Forelimb muscle (tissue), 1 donor: Measurements from ENCODE around the gene PHPT1. TPM values are rescaled to one million over a fixed set of nuclear protein-coding genes. Genes with fewer than 3 reads are reported as not detected.
"Not testable (repeated sequence)": the region's sequence is repeated elsewhere in the genome, so short reads cannot be mapped to it uniquely, and the experiment has no call there.

ENCODE experiments used
- DNase-seq: peaks from one replicate; pipeline ENCODE4 v3.0.0-alpha.2; 2013; ENCODE audit warnings: low read depth
- polyA plus RNA-seq: library from polyadenylated mRNA; unstranded; fragments of 120-200 nt; gene quantifications from one replicate; pipeline ENCODE4 v1.2.1, GENCODE V29; 2013; ENCODE audit not compliant: insufficient read length

The PHPT1 gene
- polyA plus RNA-seq, 1 donor: 99.6 TPM

DNA sequence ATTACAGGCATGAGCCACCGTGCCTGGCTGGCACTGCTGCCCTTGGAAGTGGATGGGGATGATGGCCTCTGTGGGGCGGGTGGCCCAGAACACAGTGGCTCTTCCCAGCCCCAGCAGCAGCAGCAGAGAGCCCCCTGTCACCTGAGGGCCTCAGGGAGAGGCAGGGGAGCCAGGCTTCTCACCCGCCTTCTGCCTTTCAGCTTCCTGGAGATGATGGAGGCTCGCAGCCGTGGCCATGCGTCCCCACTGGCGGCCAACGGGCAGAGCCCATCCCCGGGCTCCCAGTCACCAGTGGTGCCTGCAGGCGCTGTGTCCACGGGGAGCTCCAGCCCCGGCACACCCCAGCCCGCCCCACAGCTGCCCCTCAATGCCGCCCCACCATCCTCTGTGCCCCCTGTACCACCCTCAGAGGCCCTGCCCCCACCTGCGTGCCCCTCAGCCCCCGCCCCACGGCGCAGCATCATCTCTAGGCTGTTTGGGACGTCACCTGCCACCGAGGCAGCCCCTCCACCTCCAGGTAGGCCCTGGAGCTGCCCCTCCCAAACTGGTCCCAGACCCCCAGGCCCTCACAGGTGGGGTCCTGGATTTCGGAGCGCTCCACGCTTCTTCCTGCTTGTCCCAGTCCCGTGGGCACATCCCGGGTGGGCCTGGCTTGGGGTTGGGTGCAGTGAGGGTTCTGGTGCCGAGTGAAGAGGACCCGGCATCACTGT is 11.9 kb upstream of the PHPT1 start:
- no peak for DNase-seq

DNA sequence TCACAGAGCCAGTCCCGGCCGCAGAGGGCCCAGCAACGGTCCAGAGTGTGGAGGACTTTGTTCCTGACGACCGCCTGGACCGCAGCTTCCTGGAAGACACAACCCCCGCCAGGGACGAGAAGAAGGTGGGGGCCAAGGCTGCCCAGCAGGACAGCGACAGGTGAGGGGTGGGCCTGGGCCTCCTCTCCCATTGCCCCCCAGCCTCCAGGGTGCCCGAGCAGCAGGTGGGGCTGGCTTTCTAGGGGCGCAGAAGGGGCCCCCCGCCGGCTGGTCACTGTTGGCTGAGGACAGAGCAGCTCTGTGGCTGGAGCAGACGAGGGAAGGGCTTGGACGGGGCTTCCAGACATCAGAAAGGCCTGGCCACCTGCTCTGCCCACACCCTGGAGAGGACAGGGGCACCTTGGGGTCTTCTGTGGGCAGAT is 11.3 kb upstream of the PHPT1 start:
- DNase-seq: not testable (repeated sequence)

DNA sequence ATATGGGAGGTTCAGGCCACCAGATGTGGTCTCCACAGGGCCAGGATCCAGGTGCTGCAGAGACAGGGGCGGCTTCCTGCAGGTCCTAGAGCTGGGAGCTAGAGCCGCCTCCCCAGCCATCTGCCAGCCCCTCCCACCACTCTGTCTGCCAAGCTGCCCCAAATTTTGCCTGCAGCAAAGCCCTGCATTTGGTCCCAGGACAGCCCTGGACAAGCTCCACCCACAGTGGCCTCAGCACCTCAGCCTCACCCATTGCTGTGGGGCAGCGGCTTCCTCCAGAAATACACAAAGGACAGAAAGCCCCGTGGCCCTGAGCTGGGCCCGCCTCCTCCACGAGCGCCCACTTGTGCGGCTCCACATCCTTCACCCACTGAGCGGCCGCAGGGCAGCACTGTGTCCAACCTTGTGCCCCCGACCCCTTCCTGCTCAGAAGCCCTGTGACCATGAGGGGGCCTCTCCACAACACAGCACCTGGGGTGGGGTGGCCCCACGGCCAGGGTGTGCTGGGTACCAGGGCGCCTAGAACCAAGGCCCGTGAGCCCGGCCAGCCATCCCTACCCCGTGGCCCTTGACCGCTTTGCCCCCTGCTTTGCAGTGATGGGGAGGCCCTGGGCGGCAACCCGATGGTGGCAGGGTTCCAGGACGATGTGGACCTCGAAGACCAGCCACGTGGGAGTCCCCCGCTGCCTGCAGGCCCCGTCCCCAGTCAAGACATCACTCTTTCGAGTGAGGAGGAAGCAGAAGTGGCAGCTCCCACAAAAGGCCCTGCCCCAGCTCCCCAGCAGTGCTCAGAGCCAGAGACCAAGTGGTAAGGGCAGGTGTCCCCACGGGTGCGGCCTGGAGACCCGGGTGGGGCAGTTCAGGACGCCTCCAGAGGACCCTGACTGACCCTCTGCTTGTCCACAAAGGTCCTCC is 10.6 kb upstream of the PHPT1 start:
- DNase-seq: no peak

DNA sequence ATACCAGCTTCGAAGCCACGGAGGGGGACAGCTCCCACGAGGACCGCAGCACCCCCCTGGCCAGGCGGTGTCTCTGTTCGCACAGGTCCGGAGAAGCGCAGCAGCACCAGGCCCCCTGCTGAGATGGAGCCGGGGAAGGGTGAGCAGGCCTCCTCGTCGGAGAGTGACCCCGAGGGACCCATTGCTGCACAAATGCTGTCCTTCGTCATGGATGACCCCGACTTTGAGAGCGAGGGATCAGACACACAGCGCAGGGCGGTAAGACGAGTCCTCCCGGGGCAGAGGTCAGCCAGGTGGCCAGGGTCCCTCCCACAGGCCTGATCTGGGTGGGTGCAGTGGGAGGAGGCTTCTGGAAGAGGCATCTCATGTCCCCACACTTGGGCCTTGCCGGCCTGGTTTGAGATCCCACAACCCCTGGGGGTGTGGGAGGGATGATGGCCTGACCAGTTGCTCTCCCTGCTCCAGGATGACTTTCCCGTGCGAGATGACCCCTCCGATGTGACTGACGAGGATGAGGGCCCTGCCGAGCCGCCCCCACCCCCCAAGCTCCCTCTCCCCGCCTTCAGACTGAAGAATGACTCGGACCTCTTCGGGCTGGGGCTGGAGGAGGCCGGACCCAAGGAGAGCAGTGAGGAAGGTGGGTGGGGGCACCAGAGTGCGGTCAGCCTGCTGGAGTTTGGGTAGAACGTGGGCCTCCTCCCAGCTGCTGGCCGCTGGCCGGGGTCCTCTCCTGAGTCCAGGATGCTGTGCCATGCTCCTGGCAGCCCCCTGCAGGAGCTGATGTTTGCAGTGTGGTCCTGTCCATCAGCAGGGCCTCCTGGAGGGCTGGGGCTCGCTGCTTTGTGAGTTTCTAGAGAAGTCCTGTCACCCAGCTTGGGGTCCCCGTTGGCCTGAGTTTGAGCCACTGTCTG is 9.7 kb upstream of the PHPT1 start:
- DNase-seq: no peak

DNA sequence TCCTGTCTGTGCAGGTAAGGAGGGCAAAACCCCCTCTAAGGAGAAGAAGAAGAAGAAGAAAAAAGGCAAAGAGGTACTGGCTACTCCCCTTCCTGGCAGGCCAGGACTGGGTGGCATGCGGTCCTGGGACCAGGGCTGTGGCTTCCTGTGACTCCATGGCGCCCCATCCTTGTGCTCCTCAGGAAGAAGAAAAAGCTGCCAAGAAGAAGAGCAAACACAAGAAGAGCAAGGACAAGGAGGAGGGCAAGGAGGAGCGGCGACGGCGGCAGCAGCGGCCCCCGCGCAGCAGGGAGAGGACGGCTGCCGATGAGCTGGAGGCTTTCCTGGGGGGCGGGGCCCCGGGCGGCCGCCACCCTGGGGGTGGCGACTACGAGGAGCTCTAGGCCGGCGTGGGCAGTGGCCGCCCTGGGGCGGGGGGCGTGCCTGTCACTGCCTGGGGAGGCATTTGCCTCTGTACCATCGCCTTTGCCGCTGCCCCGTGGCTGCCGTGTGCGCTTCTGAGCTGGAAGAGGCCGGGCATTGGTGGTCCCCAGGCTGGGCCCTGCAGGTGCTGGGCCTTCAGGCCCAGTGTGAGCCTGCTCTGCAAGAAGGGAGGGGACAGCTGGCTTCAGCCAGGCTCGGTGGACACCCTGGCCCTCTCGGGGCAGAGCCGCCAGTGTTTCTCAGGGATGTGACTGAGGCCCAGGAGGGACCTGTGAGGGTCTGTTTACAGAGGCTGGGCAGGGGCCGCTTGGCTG is 8.9 kb upstream of the PHPT1 start:
- no peak for DNase-seq

DNA sequence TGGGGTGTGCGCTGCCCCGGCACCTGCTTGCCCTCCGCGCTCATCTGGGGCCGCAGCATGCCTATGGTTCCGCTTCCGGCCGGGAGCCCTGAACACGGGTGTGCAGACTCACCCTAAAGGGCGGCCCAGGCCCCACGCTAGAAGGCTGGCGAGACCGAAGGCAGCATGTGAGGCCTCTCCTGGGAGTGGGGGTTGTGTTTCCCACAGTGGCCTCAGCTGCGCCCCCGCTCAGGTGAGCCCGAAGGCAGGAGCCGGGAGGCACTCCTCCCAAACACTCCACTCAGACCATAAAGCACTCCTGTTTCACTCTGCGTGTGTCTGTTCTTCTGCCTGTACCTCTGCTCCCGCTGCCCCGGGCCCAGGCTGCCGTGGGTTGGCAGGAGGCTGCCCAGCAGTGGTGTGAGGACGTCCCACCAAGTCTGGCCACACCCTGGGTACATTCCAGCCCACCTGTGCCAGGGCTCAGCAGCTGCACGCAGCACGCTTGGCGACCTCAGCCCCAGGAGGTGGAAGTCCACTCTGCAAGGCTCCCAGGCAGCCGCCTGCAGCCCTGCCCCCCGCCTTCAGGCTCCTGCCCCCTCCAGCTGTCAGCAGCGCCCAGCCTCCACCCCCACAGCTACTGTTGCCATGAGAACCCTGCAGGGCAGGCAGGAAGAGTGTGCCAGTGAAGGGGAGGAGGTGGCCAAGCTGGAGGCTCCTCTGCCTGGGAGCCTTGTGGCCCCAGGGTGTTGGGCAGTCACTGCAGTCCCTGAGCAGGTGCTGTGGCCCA is 8.1 kb upstream of the PHPT1 start:
- no peak for DNase-seq

DNA sequence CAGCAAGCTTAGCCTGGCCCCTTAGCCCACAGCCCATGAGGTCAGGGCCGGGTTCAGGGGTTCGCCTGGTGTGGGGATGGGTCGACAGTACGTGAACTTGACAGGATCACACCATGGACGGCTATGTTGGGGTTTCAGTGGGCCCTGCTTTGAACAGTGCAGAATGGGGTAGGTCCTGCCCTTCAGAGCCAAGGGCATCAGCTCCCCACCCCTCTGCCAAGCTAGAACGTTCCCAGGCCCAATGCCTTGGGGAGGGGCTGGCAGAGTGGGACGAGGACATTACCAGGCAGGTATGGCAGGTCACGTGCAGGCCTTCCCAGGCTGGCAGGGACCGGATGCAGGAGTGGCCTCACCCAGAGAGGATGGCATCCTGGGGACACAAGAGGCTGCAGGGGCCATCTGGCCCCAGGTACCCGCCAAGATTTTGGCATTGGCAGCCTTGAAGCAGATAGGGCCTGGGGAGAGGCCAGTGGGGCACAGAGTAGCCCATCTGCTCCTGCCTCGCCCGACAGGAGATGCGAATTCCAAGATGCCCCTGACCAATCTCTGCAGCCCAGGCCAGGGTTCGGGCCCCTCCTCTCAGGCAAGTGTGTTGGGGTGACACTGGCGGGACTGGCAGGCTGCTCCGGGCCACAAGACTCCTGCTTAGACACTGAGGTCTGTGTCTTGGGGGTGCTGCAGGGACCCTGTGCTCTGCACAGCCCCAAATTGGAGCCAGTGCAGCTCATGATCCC is 7.4 kb upstream of the PHPT1 start:
- not testable (repeated sequence) for DNase-seq

DNA sequence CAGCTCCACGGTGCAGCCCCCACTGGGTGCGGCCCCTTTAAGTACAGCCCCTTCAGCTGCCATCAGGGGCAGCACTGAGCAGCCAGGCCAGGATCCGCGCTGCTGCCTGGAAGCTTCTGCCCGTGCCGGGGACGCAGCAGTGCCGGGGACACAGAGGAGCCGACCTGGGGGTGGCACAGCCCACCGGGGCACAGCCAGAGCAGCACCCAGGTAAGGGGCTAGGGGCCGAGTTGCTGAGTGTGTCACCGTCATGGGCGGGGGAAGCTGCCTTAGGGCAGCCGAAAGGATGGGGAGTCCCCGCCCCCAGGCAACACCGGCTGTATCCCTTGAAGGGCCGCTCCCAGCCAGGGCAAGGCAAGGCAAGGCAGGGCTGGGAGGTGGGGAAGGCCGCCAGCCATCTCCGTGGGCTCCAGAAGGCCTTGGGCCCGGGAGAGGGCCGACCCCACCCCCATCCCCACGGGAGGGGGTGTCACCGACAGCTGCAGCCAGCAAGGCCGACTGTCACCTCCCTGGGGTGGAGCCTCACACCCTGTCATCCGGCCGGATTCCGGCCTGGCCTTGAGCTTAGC is 6.7 kb upstream of the PHPT1 start, which contains the start of gene AJM1:
AJM1 (plus strand) TSS at position 99 of the 569 bp plus-strand sequence. CDS start 1,937 bp downstream, outside the sequence.
- DNase-seq: not testable (repeated sequence)

DNA sequence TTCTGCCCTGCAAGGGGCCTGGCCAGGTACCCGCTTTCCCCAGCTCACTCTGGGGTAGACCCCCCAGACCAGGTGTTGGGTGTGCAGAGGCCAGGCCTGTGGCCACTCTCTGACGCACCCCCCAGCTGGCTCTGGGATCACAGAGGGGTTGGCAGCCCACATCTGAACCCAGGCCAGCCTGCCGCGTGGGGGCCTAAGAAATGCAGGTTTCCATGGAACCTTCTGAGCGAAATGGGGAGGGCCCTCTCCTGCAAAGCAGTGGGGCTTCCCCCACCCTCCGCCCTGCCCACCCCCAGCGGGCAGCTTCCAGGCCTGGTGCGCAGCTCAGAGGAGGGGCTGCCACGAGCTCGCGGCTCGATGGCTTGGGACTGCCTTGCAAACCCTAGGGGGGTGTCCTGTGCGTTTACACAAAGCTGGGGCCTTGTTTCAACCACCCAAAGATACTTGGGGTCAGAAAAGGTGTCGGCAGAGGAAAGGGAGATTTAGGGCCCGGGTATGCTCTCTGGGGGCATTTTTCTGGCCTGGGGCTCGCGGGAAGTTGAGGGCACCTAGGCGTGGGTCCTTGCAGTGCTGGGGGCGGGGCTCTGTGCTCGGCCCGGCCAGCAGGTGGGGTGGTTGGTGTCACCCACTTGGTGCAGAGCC is 5.9 kb upstream of the PHPT1 start:
- not testable (repeated sequence) for DNase-seq

DNA sequence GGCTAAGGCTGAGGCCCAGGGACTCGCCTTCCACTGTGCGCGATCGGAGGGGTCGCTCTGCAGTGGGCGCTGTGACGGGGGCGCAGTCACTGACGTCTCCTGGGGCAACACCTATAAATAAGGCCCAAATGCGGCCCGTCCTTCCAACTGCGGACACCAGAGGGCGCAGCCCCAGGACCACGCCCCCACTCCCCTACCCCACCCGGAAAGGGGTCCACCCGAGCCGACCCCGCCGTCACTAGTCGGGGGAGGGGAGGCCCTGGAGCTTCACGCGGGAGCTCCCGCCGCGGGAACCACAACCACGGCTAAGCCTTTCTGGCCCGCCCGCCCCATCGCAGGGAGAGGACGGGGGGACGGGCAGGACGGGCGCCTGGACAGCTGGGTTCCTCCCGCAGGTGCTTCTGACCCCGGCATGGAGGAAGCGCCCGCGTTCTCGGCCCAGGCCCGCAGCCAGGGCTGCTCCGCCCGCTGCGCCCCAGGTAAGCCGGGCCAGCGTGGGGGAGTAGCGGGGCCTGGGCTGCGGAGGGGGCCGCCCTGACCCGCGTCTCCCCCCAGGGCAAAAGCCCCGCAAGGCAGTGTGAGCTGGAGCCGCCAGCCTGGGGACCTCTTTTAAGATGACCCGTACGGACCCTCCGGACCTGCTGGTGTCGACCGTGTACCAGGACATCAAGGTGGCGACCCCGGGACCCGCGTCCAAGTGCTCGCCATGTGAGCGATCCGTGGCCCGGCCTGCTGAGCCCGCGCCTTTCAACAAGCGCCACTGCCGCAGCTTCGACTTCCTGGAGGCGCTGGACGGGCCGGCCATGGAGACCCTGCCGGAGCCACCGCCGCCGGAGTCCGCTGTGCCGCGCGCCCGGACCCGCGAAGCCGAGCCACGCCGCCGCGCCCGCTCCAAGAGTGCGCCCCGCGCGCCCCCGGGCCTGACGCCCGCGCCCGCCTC is 5.1 kb upstream of the PHPT1 start:
- not testable (repeated sequence) for DNase-seq

DNA sequence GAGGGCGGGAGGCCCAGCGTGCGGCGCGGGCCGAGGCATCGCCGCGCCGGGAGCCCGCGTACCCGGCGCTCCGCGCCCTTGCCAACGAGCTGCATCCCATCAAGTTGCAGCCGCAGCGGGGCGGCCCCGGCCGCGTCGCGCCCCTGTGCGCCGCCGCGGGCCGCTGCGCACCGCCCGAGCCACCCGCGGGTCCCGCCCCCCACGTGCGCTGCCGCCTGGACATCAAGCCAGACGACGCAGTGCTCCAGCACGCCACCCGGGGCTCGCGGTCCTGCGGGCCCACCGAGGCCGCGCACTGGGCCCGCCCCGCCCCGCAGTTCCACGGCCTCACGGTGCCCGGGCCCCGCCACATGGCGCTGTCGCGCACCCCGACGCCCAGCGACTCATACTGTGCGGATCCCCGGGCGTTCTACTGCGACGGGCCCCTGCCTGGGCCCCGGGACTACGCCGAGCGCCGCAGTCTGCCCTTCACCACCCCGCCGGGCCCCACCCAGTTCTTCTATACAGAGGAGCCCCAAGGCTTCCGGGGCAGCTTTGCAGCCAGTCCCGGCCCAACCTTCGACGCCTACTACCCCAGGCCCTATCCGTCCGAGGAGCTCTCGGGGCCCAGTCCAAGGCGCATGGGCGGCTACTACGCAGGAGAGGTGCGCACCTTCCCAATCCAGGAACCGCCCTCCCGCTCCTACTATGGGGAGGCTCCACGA is 4.3 kb upstream of the PHPT1 start:
- DNase-seq: no peak

DNA sequence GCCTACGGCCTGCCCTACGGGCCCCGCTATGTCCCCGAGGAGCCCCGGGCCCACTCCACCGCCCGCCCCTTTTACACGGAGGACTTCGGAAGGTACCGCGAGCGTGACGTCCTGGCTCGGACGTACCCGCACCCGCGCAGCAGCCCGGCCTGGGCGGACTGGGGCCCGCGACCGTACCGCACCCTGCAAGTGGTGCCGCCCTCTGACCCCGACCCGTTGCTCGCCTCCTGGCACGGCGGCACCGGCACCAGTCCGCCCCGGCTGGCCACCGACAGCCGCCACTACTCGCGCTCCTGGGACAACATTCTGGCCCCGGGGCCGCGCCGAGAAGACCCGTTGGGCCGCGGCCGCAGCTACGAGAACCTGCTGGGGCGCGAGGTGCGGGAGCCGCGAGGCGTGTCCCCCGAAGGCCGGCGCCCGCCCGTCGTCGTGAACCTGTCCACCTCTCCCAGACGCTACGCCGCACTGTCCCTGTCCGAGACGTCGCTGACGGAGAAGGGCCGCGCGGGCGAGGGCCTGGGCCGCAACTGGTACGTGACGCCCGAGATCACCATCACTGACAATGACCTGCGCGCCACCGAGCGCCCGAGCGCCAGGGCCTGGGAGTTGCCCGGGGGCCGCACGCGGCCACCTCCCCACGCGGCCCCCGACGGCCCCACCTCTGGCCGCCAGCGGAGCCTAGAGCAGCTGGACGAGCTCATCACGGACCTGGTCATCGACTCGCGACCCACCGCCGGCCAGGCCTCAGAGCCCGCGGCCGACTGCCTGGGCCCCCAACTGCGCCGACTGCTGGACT is 3.5 kb upstream of the PHPT1 start:
- DNase-seq: no peak

DNA sequence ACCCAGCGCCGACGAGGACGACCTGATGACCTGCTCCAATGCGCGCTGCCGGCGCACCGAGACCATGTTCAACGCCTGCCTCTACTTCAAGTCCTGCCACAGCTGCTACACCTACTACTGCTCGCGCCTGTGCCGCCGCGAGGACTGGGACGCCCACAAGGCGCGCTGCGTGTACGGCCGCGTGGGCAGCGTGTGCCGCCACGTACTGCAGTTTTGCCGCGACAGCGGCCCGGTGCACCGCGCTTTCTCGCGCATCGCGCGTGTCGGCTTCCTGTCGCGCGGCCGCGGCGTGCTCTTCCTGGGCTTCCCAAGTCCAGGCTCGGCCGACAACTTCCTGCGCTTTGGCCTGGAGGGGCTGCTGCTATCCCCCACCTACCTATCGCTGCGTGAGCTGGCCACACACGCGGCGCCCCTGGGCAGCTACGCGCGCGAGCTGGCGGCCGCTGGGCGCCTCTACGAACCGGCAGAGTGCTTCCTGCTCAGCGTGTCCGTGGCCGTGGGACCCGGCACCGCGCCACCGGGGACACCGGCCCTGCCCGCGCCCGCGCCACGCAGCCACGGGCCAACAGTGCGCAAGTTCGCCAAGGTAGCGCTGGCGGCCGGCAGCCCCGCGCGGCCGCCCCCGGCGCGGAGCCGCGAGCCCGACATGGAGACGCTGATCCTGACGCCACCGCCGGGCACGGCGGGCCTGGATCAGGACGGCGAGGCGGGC is 2.7 kb upstream of the PHPT1 start:
- no peak for DNase-seq

DNA sequence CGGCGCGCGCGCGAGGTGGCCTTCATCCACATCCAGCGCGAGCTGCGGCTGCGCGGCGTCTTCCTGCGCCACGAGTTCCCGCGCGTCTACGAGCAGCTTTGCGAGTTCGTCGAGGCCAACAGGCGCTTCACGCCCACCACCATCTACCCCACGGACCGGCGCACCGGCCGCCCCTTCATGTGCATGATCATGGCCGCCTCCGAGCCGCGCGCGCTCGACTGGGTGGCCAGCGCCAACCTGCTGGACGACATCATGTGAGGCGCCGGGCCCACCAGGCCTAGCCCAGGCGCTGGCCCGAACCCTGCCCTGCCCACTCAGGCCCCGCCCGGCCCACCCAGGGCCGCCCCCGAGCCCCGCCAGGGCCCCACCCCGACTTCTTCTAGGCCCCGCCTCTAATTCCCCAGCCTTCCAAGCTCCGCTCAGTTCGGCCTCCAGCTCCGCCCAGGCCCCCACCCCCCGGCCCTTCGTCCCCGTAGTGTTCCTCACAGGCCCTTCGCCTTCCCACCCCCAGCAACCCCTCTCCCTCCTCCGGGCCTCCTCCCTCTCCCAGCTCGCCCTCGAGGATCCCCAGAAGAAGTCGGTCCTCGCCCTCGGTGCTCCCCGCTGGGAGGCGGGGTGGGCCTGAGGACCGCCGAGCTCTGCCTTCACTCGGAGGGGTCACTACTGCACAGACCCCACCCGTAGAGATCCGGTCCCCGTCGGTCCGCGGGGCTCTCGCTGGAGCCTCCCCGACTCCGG is 2.0 kb upstream of the PHPT1 start:
- DNase-seq: no peak
